H9 (cell line): ENCODE data around the gene BCAR3. TPM values are rescaled to one million over a fixed set of nuclear protein-coding genes. Genes with fewer than 3 reads are reported as not detected.

Experiments used
- DNase-seq: peaks from one replicate; pipeline ENCODE4 v3.0.0-alpha.2; 2017
- H2AFZ ChIP-seq: one replicate; pipeline ENCODE4 v1.6.1; 2013; ENCODE audit warnings: mild to moderate bottlenecking, low read length, control low read depth, moderate library complexity
- H2AK5ac ChIP-seq: 2 replicates; pipeline ENCODE4 v1.6.1; 2013; ENCODE audit warnings: low read length, control low read depth, mixed read lengths; ENCODE audit not compliant: insufficient read length
- H2BK120ac ChIP-seq: one replicate; pipeline ENCODE4 v1.6.1; 2013; ENCODE audit warnings: low read depth, mild to moderate bottlenecking, low read length, control low read depth, inconsistent platforms; ENCODE audit not compliant: poor library complexity, severe bottlenecking
- H2BK12ac ChIP-seq: 2 replicates; pipeline ENCODE4 v1.6.1; 2013; ENCODE audit warnings: low read length, control low read depth, mixed read lengths, low read depth; ENCODE audit not compliant: insufficient read length
- H2BK15ac ChIP-seq: 2 replicates; pipeline ENCODE4 v1.6.1; 2013; ENCODE audit warnings: low read depth, low read length, control low read depth
- H2BK20ac ChIP-seq: one replicate; pipeline ENCODE4 v1.6.1; 2013; ENCODE audit warnings: low read depth, mild to moderate bottlenecking, low read length, control low read depth, inconsistent platforms; ENCODE audit not compliant: poor library complexity, severe bottlenecking
- H2BK5ac ChIP-seq: 2 replicates; pipeline ENCODE4 v1.6.1; 2013; ENCODE audit warnings: low read length, control low read depth, mixed read lengths; ENCODE audit not compliant: insufficient read length
- H3K14ac ChIP-seq: 2 replicates; pipeline ENCODE4 v1.6.1; 2013; ENCODE audit warnings: low read length, control low read depth; ENCODE audit not compliant: insufficient read depth
- H3K18ac ChIP-seq: 2 replicates; pipeline ENCODE4 v1.6.1; 2013; ENCODE audit warnings: low read depth, mild to moderate bottlenecking, mixed read lengths, low read length, control low read depth; ENCODE audit not compliant: insufficient read length
- H3K23ac ChIP-seq: 2 replicates; pipeline ENCODE4 v1.6.1; 2013; ENCODE audit warnings: low read length, control low read depth, mixed read lengths, low read depth; ENCODE audit not compliant: insufficient read length
- H3K23me2 ChIP-seq: 2 replicates; pipeline ENCODE4 v1.6.1; 2013; ENCODE audit warnings: low read depth, mild to moderate bottlenecking, mixed read lengths, low read length, control low read depth; ENCODE audit not compliant: insufficient read length, poor library complexity, severe bottlenecking
- H3K27ac ChIP-seq: 2 replicates; pipeline ENCODE4 v1.5.1; 2013; ENCODE audit warnings: low read length, control low read depth, mixed read lengths, low read depth; ENCODE audit not compliant: insufficient read length
- H3K27me3 ChIP-seq: 2 replicates; pipeline ENCODE4 v1.6.1; 2013; ENCODE audit warnings: low read length, control low read depth, inconsistent platforms; ENCODE audit not compliant: insufficient read depth
- H3K4ac ChIP-seq: 2 replicates; pipeline ENCODE4 v1.6.1; 2013; ENCODE audit warnings: low read depth, mild to moderate bottlenecking, control low read depth, inconsistent platforms, low read length, moderate library complexity
- H3K4me1 ChIP-seq: 2 replicates; pipeline ENCODE4 v1.6.1; 2013; ENCODE audit warnings: low read length, control low read depth, inconsistent platforms; ENCODE audit not compliant: insufficient read depth
- H3K4me2 ChIP-seq: 2 replicates; pipeline ENCODE4 v1.6.1; 2013; ENCODE audit warnings: low read length, control low read depth, mixed read lengths; ENCODE audit not compliant: insufficient read length, insufficient read depth
- H3K56ac ChIP-seq: 2 replicates; pipeline ENCODE4 v1.6.1; 2013; ENCODE audit warnings: low read depth, mild to moderate bottlenecking, mixed read lengths, low read length, control low read depth; ENCODE audit not compliant: insufficient read length
- H3K79me1 ChIP-seq: 2 replicates; pipeline ENCODE4 v1.6.1; 2013; ENCODE audit warnings: low read depth, mild to moderate bottlenecking, moderate library complexity, low read length, control low read depth, inconsistent platforms; ENCODE audit not compliant: insufficient read depth, poor library complexity, severe bottlenecking
- H3K79me2 ChIP-seq: 2 replicates; pipeline ENCODE4 v1.6.1; 2013; ENCODE audit warnings: low read length, control low read depth, inconsistent platforms; ENCODE audit not compliant: insufficient read depth
- H3K9ac ChIP-seq: 2 replicates; pipeline ENCODE4 v1.6.1; 2013; ENCODE audit warnings: low read length, control low read depth, mixed read lengths; ENCODE audit not compliant: insufficient read length; ENCODE audit errors: extremely low read depth
- H3K9me3 ChIP-seq: one replicate; pipeline ENCODE4 v1.6.1; 2013; ENCODE audit warnings: low read depth, low read length, inconsistent platforms; ENCODE audit not compliant: control insufficient read depth
- H3T11ph ChIP-seq: one replicate; pipeline ENCODE4 v1.6.1; 2013; ENCODE audit warnings: mild to moderate bottlenecking, low read length, control low read depth, inconsistent platforms
- H4K20me1 ChIP-seq: one replicate; pipeline ENCODE4 v1.6.1; 2013; ENCODE audit not compliant: control insufficient read depth, insufficient read length, insufficient read depth
- H4K5ac ChIP-seq: 2 replicates; pipeline ENCODE4 v1.6.1; 2013; ENCODE audit warnings: low read depth, mild to moderate bottlenecking, mixed read lengths, low read length, control low read depth; ENCODE audit not compliant: insufficient read length
- H4K8ac ChIP-seq: replicated peaks from 2 replicates; pipeline ENCODE4 v1.6.1; 2013; ENCODE audit warnings: low read length, control low read depth, mixed read lengths, low read depth; ENCODE audit not compliant: insufficient read length
- H4K91ac ChIP-seq: 2 replicates; pipeline ENCODE4 v1.6.1; 2013; ENCODE audit warnings: low read depth, mild to moderate bottlenecking, moderate library complexity, mixed read lengths, low read length, control low read depth; ENCODE audit not compliant: insufficient read length
- H3K27ac Mint-ChIP-seq, 3 experiments: 2 replicates in 2 of 3; 3 replicates in 1 of 3; pipeline ENCODE4 v1.8.0; 2020 to 2021; ENCODE audit warnings: mixed read lengths in 3 of 3, mild to moderate bottlenecking in 1 of 3, moderate library complexity in 1 of 3
- H3K27me3 Mint-ChIP-seq: 2 replicates; pipeline ENCODE4 v1.8.0; 2021; ENCODE audit warnings: low read depth, mild to moderate bottlenecking, moderate library complexity, mixed read lengths
- H3K36me3 Mint-ChIP-seq, 3 experiments: 2 replicates in 2 of 3; 3 replicates in 1 of 3; pipeline ENCODE4 v1.8.0; 2020 to 2021; ENCODE audit warnings: low read depth in 3 of 3, mixed read lengths in 3 of 3; ENCODE audit not compliant: insufficient read depth in 1 of 3
- H3K4me1 Mint-ChIP-seq, 2 experiments: 2 replicates each; pipeline ENCODE4 v1.8.0; 2020; ENCODE audit warnings: mixed read lengths in 2 of 2
- H3K4me3 Mint-ChIP-seq, 2 experiments: 2 replicates in 1 of 2; 3 replicates in 1 of 2; pipeline ENCODE4 v1.8.0; 2020 to 2021; ENCODE audit warnings: mild to moderate bottlenecking in 2 of 2, mixed read lengths in 2 of 2, moderate library complexity in 1 of 2
- H3K9me3 Mint-ChIP-seq, 2 experiments: 2 replicates in 1 of 2; 3 replicates in 1 of 2; pipeline ENCODE4 v1.8.0; 2020; ENCODE audit warnings: mild to moderate bottlenecking in 2 of 2, mixed read lengths in 2 of 2, moderate library complexity in 1 of 2
- CTCF ChIP-seq: fragments of 200-600 bp; sonication (generic); conservative IDR thresholded peaks from 3 replicates; pipeline ENCODE4 v1.8.0; 2021; ENCODE audit warnings: antibody characterized with exemption, mild to moderate bottlenecking
- WGBS: extraction: QIAGEN DNeasy Blood & Tissue Kit; methylation state at CpG from one replicate; pipeline ENCODE4 v1.1.7; 2013; ENCODE audit warnings: missing lambda C conversion rate, low lambda C conversion rate, mixed read lengths; ENCODE audit not compliant: insufficient read length; ENCODE audit errors: extremely low coverage; 5-methylcytosine and 5-hydroxymethylcytosine counted together
- total RNA-seq: library from RNA; stranded (reverse); gene quantifications from 2 replicates; pipeline ENCODE4 v1.2.1, GENCODE V29; 2021

Gene BCAR3
- total RNA-seq, 1 experiment from 2014 or later: 4.9 TPM

GRCh38 chr1:93676427-93676826 lies 5.2 kb downstream of the BCAR3 start:
- DNase-seq: peak; percentile 19
- H3K9me3 ChIP-seq: no peaks in the 10 kb centered on the region
- H3K4me1 Mint-ChIP-seq: peaks cover 41 to 46% of the 10 kb centered on the region in 2 experiments
- H3K79me2 ChIP-seq: peaks cover 2% of the 10 kb centered on the region; the same call in 1 of the 2 replicates
- no peak overlapping the region for H3K4ac ChIP-seq
- H3K4me3 Mint-ChIP-seq: no peak overlapping the region
- no peak overlapping the region for H2BK15ac ChIP-seq
- H3K23ac ChIP-seq: no peak overlapping the region
- no peak overlapping the region for H3K14ac ChIP-seq
- no peak overlapping the region for H3K18ac ChIP-seq
- H3T11ph ChIP-seq: no peak overlapping the region
- WGBS: no CpG with 5 or more reads among the region's 6 CpGs
- no peak overlapping the region for H2BK20ac ChIP-seq
- no peaks in the 10 kb centered on the region for H4K20me1 ChIP-seq
- H3K79me1 ChIP-seq: no peaks in the 10 kb centered on the region
- no peak overlapping the region for H3K27ac Mint-ChIP-seq
- no peak overlapping the region for H2AK5ac ChIP-seq
- no peak overlapping the region for H4K8ac ChIP-seq
- H3K4me1 ChIP-seq: peaks cover 6% of the 10 kb centered on the region; the same call in 1 of the 2 replicates
- peaks cover 5% of the 10 kb centered on the region for H3K23me2 ChIP-seq
- H2BK5ac ChIP-seq: no peak overlapping the region
- TF ChIP-seq CTCF: no peak
- H3K27me3 Mint-ChIP-seq: peaks cover 13% of the 10 kb centered on the region
- H2AFZ ChIP-seq: no peak overlapping the region
- no peak overlapping the region for H2BK12ac ChIP-seq
- H3K56ac ChIP-seq: no peak overlapping the region
- H4K5ac ChIP-seq: no peak overlapping the region
- no peak overlapping the region for H3K9ac ChIP-seq
- no peaks in the 10 kb centered on the region for H3K27me3 ChIP-seq
- H2BK120ac ChIP-seq: no peak overlapping the region
- no peak overlapping the region for H3K4me2 ChIP-seq
- H3K9me3 Mint-ChIP-seq: no peaks in the 10 kb centered on the region
- no peak overlapping the region for H4K91ac ChIP-seq
- H3K27ac ChIP-seq: no peak overlapping the region
- peaks cover 5 to 19% (median 8%) of the 10 kb centered on the region in 3 experiments for H3K36me3 Mint-ChIP-seq
